Hematopoietic multipotent progenitor cell (in vitro differentiated cells): ENCODE measurements around the gene FAM193B. TPM values are rescaled to one million over a fixed set of nuclear protein-coding genes. Genes with fewer than 3 reads are reported as not detected.

ENCODE experiments used
- DNase-seq, 3 donors: peaks; one replicate each; pipeline ENCODE4 v3.0.0-alpha.2; 2011 to 2015; ENCODE audit warnings: low read depth in 2 of 3, low spot score in 2 of 3
- total RNA-seq: library from RNA; depleted of rRNA; stranded (reverse); fragments of >200 nt; gene quantifications from one replicate; pipeline ENCODE4 v1.2.3, GENCODE V29; 2012

The FAM193B gene
- total RNA-seq, 1 donor, result 35.5 TPM

DNA sequence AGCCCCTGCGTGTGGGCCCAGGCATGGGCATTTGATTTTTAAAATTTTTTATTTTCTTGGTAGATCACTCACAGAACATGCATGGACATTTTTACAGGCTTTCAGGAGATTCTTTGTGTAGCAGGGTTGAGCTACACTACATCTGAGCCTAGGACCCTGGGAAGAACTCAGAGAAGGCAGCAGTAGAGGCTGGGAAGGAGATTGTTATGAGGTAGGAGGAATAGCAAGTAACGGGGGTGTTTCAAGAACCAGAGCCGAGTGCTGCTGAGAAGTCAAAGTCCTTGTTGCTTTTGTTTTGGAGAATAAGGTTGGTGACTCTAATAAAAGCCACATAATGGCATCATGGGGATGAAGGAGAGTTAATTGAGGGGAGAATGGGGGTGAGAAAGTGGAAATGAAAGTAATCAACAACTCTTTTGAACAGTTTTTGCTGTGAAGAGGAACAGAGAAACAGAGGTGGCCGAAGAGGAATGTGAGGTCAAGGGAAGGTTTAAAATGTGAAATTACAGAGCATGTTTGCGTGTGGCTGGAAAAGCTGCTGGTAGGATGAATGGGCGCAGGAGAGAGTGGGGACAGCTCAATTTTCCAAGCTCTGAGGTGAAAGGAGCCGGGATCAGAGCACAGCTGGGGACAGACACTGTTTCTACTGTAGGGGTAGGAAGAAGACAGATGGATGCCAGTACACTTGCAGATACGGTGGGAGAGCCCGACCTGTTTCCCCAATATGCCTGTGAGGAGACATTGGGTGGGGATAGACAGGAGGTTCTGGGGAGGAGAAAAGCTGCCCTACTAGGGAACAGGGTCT is 52.3 kb downstream of the FAM193B start:
- no peak for DNase-seq

DNA sequence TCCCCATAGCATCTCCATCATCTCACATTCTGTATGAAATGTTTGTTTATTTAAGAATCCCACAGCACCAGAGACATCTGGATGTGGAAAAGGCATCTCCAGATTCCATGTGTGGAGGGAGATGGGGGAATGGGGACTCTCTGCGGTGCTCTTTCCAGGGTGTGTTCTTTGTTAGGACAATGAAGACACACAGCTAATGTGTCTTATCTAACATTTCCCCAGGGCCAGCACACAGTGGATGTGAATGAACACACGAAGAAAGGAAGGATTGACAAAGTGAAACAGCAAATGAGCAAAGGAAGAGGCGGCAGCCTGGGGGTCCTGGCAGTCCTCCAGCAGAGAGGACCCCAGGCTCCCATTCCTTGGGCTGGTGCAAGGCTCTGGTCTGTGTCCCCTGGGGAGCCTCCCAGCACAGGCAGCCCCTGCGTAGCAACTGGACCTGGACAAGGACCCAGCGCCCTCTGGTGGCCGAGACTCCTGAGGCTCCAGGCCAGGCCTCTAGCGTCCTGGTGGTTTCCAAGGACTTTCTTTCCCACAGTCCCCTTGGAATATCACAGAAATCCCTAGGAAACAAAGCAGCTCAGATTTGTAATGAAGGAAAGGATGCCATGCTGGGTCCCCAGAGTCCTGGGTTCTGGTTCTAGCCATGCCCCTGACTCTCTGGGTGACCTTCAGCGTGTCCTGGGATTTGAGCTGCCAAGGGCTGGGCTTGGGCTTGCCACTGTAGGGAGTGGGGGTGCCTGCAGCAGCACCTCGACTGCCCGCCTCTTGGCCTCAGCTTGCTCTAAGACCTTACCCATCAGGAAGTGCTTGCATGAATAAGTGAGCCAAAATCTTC is 53.5 kb downstream of the FAM193B start:
- peak; percentile 76 to 81 (median 77) for DNase-seq

DNA sequence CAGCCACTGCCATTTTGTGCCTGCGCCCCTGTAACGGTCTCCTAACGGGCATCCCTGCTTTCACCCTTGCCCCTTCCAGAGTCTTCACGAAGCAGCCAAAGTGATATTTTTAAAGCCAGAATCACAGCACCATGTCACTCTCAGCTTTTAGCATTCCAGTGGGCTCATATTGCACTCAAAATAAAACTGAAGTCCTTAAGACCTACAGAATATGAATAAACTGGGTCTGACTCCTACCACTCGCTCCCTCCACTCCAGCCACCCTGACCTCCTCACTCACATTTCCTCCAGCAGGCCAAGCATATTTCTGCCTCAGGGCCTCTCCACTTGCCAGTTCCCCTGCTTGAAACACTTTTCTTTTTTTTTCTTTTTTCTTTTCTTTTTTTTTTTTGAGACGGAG is 54.5 kb downstream of the FAM193B start:
- no peak for DNase-seq

DNA sequence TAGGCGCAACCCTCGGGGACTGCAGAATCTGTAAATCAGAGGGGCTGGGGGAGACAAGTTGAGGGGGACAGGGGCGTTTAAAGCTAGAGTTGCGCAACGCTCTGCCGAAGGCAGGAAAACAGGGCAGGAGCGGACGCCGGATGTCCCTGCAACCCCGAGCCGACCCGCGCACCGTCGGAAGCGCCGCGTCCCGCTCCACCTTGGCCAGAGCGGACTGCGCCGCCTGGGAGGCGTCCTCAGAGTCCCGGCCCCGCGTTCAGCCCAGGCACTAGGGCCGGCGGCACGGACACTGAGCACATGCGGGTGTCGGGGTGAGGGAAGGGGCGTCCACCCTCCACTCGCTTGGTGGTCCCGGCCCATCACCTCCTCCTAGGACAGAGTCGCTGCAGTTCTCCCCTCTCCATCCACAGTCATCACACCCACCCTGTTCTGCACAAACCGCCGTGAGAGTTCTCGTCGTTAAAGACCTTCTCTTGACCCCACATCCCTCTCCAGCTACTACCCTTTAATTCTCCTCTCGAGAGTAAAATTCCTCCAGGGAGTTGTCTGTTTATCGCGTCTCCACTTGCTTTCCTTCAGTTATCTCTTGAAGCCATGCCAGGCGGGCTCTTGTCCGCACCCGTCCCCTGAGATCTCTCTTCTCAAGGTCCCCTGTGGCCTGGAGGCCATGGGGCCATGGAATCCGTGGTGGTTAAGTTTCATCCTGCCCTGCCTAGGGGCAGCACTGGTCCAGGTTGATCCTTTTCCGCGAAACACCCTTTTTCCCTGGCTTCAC is 56.2 kb downstream of the FAM193B start:
- no peak for DNase-seq

DNA sequence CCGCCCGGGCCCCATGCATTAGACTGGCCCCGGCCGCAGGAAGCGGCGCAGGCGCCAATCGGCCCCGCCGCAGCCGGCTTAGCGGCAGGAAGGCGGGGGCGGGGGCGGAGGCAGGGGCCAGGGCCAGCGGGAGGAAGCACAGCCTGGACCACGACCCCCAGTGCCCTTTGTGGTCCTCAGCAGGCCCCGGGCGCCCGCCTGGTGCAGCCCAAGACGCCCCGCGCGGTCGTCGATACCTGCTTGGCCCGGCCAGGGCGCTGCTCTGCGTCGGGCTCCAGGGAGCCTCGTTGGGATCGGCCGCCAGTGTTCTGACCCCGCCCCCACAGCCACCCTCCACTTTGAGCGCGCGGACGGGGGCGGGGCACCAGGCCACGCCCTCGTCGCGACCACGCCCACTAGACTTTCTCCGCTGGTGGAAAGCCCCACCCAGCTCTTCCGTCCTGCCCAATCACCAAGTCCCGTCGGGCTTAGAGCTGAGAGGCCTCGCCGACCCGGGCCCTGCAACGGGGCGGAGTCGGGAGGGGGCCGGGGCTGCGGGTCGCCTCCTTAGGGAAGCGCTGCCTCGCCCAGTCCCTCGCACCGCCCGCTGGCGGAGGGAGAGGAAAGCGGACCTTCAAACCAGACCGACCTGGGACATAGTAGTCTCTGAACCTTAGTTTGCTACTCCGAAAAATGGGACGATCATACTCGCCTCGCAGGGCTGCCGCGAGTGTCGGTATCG is 56.9 kb downstream of the FAM193B start, which contains the start of gene PDLIM7:
PDLIM7 (minus strand) TSS at position 313 of the 721 bp plus-strand sequence. CDS start 1,092 bp downstream, outside the sequence.
- DNase-seq, result peak; percentile 93 to 96 (median 95)

DNA sequence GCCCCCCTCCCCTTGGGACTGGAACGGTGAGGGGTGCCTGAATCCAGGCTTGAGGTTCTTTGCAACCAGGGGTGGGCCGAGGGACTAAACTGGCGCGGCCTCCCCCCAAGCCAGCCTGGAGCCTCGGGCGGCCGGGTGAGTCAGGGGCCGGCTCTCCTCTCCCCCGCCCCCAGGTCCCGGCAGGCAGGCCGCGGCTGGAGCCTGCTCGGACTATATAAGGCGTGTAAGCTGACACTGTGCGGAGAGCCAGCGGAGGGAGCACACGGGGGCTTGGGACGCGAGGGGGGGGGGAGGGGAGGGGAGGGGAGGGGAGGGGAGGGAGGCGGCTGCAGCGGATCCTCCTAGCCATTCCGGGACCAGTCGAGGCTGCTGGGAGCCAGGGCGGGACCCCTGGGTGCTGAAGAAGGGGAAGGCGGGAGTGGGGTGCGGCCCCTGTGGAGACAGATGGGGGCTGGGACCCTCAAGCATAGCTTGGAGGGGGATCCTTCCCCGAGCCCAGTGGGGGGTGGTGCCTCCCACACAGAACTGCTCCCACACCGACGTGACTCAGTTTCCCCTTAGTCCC is 57.6 kb downstream of the FAM193B start:
- no peak for DNase-seq

DNA sequence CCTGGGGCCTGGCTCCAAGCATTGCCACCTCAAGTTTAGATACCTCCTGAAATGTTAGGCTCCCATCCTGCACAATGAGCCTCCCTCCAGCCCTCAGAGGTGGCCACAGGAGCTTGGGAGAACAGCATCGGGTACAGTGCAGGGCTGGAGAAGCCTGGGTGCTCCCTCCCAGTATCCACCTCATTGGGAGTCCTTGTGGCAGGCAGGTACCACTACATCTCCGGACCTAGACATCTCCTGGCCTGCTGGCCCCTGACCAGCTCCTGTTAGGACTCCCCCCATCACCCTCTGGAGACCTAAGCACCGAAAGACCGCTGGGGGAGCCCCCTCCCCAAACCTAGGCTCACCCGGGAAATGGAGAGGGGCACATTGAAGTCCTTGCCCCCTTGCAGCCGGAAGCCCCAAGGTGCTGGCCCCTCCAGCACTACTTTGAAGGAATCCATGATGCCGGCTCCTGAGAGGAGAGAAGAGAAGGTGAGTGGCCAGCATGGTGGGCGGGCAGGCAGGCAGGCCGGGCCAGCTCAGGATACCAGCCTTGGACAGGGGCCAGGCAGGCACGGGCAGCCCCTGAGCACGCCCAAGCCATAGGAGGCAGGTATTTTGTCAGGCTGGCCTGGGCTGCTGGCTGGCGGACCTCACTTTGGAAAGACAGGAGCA is 58.2 kb downstream of the FAM193B start:
- no peak for DNase-seq

DNA sequence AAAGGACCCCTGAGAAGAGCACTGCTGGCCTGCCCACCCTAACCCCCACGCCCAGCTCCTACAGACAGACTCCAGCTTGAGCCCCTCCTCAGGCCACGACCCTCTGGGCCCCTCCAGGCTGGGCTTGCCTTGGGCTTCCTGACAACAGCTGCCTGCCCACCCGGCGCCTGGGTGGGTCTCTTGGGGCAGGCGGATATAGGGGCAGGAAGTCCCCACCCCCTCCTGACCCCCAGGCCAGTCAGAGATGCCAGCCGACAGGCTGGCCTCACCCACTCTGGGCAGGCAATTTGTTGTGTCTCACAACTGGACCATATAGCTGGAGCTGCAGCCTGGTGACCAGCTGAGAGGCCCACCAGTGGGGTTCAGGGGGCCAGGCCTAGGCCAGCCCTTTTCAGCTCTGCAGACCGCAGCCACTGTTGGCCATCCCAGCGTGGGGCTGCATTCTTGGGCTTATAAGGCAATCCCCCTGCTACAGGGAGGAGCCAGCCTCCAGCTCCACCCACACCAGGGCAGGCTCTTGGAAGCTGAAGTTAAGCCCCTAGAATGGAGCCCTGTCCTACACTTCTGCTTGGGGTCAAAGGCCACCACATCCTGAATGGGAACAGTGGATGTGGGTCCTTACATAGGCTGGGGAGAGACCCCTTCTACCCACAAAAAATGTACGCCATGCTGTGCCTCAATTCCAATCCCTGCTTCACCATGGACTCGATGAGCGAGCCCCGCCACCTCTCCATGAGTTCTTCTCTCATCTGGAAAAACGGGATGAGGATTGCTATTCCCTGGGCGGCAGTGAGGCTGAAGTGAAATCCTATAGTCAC is 58.9 kb downstream of the FAM193B start:
- no peak for DNase-seq

DNA sequence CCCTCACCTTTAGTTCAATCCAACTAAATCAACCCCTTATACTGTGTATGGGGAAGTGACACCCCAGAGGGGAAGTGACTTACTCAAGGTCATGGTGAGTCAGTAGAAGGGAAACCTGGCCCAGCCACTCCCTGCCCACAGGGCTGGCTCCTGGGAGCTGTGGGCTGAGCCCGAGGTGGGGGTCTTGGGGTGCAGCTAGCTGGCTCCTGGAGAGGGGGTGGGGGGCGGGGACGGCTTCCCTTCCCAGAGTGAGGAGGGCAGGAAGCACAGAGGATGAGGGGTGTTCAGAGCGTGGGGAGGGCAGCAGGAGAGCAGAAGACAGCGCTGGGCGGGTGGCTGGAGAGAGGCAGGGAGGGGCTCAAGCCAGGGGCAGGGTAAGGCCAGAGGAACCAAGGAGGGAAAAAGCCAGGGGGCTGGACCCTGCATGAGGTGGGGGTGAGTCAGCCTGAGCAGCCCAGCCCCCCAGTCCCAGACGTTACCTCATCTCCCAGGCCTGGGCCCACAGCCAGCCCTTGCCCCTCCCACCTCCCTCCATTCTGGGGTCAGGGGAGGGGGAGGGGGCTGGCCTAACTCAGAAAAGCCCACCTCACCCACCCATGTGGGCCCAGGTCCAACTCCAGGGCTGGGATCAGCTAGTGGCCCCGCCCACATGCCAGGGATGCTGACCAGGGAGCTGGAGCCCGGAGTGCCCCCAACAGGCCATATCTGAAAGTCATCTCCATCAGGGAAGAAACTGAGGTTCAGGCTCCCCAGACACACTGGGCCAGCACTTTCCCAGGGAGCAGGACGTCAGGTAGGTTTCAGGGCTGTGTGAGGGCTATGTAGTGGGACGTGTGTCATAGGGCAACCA is 59.8 kb downstream of the FAM193B start:
- DNase-seq, result peak in 2 of 3 donors; percentile 55 to 77

DNA sequence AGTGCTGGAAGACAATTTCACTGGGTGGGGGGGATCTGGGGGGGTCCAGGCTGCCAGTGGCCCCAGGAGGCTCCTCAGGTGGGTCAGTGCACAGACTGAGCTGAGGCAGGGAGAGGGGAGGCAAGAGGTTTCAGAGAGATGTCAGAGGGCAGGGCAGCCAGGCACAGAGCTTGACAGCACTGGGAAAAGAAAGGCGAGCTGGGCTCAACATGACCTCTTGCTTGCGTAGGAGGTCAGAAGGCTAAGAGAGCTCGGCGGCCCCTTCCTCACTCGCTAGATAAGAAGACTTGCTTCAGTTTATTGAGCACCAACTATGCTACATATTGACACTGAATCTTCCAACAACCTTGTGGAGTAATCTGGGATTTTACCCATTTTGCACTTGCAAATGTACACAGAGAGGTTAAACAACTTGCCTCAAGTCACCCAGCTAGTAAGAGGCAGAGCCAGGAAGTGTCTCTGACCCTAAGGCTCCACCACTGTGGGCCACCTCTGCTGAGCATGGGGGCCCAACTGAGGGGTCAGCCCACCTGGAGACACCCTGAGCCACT is 60.5 kb downstream of the FAM193B start:
- DNase-seq, result no peak

DNA sequence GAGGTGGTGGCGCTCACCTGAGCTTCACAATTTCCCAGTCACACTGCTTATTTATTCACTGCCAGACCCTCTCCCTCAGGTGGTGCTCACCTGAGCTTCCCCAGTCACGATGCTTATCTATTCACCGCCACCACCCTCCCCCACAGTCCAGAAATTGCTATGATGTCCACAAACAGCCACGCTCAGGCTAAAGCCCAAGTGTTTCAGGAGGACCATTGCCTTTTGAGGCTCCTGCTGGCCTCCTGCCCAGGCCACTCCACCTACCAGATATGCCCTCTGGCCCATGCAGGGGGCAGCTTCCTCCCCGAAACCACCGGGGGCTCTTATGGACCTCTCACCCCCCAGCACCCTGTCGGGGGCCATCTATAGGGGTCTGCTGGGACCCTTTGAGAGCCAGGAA is 61.5 kb downstream of the FAM193B start:
- DNase-seq, result no peak

DNA sequence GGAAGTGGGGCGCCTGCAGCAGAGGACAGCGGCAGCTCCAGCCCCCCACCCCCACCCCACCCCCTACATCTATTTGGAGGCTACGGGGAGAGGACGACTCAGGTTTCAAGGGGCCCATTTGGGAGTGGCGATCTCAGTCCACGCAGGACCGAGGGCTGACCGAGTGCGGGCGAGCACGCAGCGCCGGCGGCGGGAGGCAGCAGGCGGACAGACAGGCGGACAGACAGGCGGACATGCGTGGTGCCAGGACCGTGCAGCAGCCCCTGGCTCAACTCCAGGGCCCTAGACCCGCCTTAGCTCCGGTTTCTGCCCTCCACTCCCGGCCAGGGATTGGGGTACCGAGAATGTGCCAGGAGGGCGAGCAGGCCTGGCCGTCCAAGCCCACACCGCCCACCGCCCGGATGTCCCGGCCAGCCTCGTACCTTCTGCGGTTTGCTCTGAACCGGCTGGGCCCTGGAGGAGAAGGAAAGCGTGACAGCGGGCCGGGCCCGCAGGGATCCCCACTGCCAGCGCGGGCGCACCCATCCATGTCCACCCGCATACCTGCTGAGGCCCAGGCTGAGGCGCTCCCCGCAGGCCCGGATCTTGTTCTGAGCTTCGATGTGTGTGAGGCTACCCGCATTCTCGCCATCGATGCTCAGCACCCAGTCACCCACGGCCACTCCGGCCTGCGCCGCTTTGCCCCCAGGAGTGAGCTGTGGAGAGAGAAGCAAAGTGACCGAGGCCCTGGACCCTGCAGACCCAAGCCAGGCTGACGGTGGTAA is 62.2 kb downstream of the FAM193B start:
- no peak for DNase-seq

DNA sequence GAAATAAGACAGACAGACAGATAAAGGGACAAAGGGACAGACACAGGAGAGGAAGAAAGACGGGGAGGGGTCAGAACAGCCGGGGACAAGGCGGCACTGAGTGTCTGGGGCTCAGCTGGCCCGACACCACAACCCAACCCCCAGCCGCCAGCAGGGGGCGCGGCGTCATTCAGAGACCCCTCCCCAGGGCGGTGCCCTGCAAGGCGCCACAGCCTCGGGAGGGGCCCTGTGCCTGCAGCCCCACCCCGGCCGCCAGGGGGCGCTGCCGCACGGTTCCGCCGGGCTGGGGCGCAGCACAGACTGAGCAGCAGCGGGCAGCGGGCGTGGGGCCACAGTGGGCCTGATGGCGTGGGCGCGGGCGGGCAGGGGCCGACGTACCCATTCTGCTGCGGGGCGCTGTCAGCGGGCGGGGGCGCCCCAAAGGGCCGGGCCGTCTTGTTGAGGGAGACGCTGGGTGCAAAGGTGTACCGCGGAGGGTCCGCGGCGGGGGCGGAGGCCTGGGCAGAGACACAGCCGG is 62.9 kb downstream of the FAM193B start:
- no peak for DNase-seq

DNA sequence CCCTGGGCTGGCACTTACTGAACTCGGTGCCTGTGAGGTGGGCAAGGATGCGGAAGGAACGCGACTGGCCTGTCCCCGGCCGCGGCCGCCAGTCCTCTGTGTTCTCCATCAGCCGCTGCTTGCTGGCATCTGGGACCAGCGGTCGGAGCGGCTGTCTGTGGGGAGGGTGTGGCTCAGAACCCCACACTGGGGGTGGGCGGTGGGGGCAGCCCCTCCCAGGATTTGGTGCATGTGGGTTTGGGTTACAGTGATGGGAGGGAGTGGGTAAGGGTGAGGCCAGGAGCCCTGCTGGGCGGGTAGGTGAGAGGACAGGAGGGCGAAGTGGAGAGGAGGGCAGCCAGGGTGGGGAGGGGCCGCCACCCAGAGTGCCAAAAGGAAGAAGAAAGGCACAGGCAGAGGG is 63.4 kb downstream of the FAM193B start:
- DNase-seq, result no peak

DNA sequence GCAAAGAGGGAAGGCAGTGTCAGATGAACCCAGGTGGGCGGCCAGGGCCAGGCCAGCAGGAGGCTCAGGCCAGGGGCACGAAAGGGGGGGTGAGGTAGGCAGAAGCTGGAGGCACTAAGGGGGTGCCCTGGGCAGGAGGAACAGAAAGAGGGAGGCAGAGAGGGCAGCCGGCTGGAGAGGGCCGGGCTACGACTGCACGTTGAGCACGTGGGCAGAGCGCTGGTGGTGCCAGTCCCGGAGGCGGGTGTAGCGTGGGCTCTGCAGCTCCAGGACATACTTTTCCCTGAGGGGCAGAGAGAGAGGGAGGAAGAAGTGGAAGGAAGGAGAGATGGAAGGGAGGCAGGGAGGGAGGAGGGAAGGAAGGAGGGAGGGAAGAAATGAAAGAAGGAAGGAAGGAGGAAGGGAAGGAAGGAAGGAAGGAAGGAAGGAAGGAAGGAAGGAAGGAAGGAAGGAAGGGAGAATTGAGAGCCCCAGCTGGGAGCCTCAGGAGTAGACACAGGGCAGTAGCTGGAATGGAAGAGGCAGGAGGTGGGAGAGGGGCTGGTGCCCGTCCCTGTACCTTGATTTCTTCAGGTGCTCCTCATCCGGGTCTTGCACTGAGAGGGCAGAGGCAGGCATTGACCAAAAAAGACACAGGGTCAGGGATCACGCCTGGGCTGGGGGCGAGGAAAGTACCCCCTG is 63.9 kb downstream of the FAM193B start:
- DNase-seq, result no peak
